Stimulated activated CD8-positive, alpha-beta memory T cell treated with anti-CD3 and anti-CD28 coated beads, Interleukin-15, amount 100 ng/mL, for 1 hour (primary cell): ENCODE data around the gene TMEM60.
"Not testable (repeated sequence)": the region's sequence is repeated elsewhere in the genome, so short reads cannot be mapped to it uniquely, and the experiment has no call there.

Source experiments
- DNase-seq: peaks from one replicate; pipeline ENCODE4 v3.0.0-alpha.2; 2020; ENCODE audit warnings: low read depth

TMEM60 gene, protein sequence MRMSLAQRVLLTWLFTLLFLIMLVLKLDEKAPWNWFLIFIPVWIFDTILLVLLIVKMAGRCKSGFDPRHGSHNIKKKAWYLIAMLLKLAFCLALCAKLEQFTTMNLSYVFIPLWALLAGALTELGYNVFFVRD

DNA sequence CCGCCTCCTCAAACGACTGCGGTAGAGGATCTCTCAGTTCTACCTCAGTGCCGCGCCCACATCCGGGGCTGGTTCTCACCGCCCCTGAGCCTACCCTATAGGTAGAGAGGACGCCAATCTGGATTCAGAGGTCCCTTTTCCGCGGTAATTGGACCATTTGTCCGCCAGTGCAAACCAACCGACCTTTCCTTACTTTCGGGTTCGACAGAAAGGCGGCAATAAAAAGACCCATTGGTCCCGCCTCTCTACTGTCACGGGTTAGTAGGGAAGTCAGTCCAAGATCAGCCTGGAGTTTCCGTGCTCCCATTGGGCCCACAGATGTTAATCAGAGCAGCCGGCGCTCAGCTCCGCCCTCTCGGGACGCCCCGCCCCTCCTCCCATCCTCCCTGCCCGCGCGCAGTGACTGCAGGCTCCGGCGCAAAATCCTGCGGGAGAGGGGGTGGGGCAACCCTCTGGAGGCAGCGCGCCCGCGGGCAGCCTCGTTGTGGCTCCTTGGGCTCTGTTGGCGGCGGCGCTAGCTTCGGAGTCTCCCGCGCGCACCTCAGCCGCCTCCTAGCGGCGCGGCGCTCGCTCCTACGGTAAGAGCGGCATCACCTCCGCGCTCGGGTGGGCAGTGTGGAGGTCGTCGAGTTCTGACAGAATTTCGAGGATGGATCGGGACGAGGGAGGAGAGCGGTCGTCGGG, at the start of gene TMEM60, which contains the start of gene PHTF2:
Gene TMEM60 (minus strand): TSS at position 41 of the 684 bp plus-strand sequence. CDS start 4,061 bp downstream, outside the sequence.
Gene PHTF2 (plus strand): TSS at position 380 of the 684 bp plus-strand sequence.
- peak; percentile 80 for DNase-seq

DNA sequence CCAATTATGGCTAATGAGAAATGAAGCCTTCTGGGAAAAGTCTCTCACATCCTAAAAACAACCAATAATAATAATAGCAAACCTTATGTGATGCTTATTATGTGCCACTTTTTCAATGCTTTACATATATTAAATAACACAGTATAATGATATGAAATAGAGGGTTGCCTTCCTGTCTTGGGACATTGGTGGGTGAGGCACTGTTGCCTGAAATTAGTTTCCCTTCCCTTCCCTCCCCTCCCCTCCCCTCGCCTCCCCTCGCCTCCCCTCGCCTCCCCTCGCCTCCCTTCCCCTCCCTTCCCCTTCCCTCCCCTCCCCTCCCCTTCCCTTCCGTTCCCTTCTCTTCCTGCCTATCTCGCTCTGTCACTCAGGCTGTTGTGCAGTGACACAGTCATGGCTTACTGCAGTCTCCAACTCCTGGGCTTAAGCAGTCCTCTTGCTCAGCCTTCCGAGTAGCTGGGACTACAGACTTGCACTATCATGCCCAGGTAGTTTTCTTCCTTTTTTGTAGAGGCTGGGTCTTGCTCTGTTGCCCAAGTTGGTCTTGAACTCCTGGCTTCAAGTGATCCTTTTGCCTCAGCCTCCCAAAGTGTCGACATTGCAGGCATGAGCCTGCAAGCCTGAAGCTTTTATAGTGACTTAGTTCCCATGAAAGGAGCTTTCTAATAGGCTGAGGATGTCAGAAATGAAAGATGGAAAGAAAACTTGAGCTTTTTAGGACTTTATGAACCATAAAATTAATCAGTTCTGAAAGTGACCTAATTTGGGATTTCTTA, 48.3 kb upstream of the TMEM60 start:
- DNase-seq: no peak

DNA sequence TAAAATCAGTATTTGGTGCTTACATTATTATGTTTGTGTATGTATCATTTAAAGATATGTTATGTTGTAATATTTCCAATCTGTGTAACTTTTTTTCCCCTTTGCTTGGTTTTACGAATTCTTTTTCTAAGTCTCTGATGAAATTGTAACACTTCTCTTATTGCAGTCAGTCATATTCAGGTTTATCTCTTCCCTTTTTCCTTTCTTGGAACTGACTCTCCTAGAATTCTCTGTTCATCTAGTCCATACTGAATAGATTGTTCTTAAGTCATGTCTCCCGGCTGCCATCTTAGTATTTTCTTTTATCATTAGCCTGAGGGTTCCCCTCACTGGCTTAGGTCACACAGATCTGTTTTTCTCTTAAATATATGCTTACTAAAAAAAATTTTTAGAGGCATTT, 45.0 kb upstream of the TMEM60 start:
- DNase-seq: no peak

DNA sequence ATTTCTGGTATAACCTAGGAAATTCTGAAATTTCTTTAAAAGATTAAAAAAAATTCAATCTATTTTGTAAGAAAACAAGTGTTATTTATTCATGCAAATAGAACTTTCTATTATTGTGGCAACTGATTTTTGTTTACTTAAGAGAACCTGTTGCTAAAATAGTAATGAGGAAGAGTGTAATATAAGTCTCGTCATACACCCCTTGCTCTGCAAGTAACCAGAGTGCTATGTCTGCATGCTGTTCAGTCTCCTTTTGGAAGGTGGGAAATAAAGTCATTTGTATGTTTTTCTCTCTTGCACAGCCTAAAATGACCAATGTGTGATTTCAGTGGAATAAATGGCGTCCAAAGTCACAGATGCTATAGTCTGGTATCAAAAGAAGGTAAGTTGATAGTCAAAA, 41.7 kb upstream of the TMEM60 start:
- DNase-seq: no peak

DNA sequence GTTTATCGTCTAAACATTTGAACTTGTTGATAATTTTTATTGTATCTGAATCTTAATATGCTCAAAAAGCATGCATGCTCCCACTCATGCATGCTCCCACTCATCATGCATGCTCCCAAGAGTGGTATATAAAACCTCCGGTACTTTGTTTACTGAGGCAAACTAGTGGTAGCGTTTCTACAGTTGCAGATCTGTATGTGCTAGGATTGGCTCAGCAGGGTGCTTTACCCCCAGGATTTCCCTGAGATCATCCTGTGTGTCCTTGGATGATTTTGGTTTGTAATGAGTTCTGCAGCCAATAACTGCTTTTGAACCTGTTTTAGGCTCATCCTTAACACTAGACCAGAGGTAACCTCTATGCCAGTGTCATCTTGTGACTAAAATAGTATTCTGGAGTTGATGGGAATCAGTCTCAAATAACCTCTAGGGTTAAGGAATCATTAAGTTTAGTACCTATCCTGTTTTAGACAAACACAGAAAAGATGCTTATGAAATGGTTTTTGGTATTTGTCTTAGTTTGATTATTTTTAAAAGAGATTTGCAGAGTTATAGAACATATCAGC, 40.8 kb upstream of the TMEM60 start:
- no peak for DNase-seq

DNA sequence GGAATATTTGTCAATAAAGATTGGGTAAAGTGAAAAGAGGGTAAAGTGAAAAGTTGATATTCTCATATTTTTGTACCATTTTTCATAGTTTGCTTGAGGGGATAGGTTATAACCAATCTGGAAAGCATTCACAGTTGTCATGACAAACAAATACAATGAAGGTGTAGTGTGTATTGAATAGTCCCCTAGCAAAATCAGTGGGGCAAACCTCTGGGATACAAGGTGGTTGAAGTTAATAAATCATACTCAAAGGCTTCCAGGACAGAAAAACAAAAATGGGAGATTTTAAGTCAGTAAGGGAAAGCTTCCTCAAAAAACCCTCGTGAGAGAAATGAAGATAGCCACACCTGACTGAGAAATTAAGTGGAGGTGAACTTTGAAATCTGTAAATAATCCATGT, 39.7 kb upstream of the TMEM60 start:
- no peak for DNase-seq

DNA sequence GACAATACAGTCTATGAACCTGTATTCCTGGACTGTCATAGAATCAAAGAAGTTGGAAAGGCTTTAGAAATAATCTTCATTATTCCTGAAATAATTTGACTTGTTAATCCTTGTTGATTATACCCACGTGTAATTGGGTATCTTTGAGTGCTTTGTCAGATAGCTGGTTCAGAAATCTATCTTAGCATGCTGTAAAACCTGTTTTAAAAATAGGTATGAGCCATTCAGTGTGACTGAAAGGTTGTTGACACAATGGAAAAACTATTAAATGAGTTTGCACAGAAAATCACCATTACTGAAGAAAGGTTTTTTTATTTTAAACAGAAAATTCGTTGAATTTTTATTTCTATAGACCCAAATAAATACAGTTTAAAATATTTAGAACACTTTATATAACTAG, 39.0 kb upstream of the TMEM60 start:
- DNase-seq: no peak

DNA sequence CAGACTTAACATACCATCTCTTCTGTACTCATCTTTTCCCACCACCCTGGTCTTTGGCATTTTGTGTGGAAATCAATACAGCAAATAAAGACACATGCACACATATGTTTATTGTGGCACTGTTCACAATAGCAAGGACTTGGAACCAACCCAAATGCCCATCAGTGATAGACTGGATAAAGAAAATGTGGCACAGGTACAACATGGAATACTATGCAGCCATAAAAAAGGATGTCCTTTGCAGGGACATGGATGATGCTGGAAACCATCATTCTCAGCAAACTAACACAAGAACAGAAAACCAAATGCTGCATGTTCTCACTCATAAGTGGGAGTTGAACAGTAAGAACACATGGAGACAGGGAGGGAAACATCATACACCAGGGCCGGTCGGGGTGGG, 38.2 kb upstream of the TMEM60 start:
- not testable (repeated sequence) for DNase-seq

DNA sequence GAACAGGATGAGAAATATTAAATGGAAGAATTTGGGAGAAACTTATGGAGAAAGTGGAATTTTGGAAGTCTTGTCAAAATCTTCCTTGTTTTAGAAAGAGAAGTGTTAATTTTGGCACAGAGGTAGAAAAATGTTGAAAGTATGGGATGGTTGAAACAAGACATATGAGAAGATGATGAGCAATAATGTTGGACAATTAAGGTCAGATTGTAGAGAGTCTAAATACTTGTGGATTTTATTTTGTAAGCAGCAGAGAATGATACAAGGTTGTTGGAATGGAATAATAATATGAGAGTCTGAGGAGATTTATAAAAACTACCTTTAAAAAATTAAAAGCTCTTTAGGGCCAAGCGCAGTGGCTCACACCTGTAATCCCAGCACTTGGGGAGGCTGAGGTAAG, 34.9 kb upstream of the TMEM60 start:
- no peak for DNase-seq

DNA sequence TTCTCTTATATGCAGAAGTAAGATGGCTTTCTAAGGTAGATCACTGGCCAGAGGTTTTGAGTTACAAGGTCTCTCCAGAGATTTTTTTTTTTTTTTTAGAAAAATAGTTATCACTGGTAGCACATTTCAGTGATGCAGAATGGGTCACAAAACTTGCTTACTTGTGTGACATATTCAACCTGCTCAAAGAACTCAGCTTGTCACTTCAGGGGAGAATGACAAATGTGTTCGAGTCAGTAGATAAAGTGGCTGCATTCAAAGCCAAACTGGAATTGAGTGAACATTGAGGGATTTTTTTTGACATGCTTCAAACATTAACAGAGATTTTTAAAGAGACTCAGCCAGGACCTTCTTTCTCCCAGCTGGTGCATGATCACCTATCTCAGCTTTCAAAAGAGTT, 33.7 kb upstream of the TMEM60 start:
- no peak for DNase-seq

DNA sequence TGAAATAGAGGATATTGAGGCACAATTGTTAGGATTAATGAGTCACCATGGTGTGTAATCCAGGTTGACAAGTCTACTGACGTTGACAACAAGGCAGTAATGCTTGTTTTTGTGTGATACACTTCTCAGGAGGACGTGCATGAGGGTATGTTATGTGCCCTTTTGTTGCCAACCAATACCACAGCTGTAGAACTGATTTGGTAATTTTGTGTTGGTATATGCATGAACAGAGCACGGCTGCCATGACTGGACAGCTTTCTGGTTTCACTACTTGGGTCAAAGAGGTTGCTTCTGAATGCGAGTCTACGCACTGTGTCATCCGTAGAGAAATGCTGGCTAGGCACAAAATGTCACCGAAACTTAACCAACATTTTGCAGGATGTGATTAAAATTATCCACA, 33.2 kb upstream of the TMEM60 start:
- no peak for DNase-seq

DNA sequence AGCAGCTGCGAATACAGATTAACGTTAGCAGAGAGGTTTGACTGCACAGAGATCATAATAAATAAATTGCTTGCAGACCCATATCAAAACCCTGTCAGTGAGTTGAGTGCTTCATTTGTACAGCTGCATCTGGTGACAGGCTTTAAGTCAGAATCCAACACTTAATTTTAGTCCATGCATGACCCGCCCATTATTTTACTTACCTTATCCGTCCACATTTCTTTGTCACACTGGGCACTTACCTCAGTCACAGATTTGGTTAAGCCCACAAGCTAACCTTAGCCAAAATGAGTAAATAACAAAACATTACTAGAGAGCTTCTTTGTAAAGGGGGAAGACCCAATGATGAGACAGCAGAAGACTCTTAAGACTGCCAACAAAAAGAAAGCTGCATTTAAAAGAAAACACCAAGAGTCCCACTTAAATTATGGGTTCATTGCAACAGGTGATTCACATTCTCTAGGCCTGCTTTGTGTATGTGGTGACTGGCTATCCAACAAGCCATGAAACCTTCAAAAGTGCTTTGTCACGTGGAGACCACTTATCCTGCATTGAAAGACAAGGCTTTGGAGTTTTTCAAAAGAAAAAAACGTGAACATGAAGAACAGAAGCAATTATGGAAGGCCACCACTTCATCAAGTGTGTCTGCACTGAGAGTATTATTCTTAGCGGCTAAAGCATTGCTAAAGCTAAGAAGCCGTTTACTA, 32.6 kb upstream of the TMEM60 start:
- no peak for DNase-seq

DNA sequence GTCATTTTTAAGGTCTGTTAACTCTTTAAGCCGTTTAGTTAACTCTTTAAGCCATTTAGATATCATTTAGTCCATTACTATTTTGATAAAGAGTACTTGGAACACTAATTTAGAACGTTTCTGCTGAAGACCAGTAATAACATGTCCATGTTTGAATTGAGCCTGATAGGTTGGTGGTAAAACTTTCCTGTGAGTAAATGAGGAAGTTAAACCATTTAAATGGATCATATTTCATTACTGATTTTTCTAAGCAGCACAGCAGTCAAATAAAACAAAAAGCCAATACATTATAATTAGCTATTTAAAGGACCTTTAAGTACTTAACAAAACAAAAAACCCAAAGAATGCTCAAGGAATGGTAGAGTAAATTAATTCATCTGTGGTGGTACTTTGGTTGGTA, 29.8 kb upstream of the TMEM60 start:
- no peak for DNase-seq

DNA sequence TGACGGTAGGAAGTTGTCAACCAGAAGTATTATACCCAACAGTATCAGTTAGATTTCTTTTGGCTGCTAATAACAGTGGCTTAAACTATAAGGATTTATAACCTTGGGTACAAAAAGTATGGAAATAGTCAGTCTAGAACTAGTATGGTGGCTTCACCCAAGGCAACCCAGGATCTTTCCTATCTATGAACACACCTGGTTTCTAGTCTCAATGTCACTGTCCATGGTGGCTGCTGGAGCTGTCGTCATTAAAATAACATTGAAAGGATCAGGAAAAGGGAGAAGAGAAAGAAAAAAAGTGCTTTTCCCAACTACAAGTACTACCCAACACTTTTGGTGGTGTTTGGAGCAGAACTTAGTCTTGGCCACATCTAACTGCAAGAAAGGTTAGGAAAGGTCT, 28.1 kb upstream of the TMEM60 start:
- no peak for DNase-seq

DNA sequence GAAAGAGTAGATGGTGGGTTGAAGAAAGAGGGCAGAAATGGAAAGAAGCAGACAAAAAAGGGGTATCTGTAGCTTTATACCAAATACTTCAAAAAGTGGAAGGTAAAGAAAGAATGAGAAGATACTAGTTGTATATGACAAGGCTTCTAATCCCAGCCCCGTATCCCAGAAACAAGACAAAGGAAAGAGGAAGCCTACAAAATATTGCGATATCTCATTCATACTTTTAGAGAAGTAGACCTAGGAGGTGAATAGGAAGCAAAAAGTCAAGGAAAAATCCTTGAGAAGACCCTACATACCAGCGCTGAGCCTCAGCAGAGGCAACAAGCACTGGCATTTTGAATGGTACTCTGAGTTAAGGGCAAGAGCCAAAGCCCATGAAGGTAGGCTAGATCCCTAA, 26.9 kb upstream of the TMEM60 start:
- DNase-seq: no peak

DNA sequence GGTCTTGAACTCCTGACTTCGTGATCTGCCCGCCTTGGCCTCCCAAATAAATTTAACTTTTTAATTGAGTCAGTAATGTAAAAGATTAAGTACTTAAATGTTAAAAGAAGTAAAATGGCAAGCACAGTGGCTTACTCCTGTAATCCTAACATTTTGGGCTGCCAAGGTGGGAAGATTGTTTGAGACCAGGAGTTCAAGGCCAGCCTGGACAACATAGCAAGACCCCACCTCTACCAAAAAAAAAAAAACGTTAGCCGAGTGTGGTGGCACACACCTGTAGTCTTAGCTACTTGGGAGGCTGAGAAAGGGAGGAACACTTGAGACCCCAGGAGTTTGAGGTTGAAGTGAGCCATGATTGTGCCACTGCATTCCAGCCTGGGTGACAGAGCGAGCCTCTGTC, 26.4 kb upstream of the TMEM60 start:
- no peak for DNase-seq

DNA sequence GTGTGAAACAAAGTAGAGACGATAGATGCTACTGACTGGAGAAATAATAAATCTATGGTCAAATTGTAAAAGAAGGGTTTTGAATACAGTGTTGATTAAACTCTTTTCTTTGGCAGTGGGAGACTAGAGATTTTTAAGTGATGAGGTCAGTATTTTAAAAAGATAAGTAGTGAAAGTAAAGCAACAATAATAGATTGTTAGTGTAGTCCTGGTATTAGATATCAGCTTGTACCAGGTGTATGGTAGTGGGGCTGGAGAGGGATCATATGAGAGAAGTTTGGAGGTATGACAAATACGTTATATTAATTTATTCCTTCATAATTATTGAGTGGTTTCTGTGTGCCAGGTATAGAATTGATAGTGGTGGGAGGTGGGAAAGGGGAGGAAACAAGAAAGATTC, 25.6 kb upstream of the TMEM60 start:
- DNase-seq: no peak

DNA sequence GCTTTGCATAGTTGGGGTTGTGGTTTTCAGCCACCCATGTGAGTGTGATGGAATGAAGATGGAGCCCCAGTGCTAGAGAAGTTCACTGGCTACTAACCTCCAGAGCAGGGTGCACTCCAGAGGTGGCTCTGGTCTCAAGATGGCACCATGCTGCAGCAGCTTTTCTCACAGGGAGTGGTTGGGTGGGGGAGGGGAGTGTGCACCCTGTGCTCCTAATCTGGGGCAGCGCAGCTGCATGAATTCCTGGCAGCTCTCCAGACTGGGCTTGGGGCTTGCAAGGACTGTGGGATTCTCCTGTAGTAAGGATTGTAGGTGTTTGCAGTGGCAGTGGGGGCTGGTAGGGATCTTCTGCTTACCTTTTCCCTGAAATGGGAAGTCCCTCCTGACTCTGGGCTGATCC, 24.0 kb upstream of the TMEM60 start:
- DNase-seq: no peak

DNA sequence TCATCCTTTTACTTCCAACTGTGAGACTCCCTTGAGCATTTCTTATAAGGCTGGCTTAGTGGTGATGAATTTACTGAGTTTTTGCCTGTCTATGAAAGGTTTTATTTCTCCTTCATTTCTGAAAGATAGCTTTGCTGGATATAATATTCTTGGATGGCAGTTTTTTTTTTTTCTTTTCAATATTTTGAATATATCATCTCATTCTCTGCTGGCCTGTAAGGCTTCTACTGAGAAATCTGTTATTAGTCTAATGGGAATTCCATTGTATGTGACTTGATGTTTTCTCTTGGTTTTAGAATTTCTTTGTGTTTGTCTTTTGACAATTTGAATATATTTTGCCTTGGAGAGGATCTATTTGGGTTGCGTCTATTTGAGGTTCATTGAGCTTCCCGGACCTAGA, 22.7 kb upstream of the TMEM60 start:
- no peak for DNase-seq

DNA sequence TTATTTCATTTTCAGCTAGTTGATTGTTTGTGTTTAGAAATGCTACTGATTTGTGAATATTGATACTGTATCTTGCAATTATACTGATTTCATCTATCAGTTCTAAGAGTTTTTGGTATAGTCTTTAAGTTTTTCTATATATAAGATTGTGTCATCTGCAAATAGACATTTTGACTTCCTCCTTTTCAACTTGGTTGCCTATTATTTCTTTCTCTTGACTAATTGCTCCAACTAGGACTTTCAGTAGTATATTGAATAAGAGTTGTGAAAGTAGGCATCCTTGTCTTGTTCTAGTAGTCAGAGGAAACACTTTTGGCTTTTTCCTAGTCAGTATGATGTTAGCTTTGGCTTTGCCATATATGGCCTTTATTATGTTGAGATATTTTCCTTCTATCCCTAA, 20.8 kb upstream of the TMEM60 start:
- no peak for DNase-seq

DNA sequence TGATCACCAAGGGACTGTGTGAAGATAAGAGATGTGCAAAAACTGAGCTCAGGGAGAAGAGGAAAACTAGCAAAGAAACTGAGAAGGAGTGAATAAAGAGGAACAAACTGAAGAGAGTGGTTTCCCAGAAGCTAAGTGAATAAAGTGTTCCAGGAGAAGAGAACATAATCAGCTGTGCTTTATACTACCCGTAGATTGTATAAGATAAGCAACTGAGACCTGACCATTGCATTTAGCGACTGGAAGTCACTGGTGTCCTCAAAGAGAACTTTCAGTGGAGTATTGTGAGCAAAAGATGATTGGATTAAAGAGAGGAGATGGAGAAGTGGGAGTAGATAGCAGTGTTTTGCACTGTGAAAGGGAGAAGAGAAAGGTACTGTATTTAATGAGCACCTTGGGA, 14.9 kb upstream of the TMEM60 start:
- no peak for DNase-seq

DNA sequence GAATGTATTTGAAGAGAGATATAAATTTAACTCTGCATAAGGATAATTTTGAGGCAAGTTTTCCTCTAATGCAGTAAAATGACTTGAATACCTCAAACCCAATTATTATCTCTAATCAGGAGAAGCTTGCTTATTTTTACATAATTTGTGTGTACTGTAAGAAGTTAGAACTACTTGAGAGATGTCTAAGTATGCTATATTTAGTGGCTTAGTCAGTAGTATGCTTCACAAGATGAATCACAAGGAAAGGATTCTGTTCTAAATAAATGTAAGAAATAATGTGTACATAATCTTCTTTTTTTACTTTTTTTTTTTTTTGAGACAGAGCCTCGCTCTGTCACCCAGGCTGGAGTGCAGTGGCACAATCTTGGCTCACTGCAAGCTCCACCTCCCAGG, 14.1 kb upstream of the TMEM60 start:
- no peak for DNase-seq
